Measurements from ENCODE around the gene SEPTIN5.
A peak's percentile ranks its signal among the peaks of the same experiment; 100 is the strongest.

SEPTIN5 gene

GRCh38 chr22:19763458-19764298 lies 49.4 kb downstream of the SEPTIN5 start:
- no peak for DNase-seq

- no peak for DNase-seq
Observed at GRCh38 chr22:19764299-19764593, 49.9 kb downstream of the SEPTIN5 start.

GRCh38 chr22:19764636-19765476 lies 50.6 kb downstream of the SEPTIN5 start:
- DNase-seq = no peak

- peak; percentile 70 for DNase-seq
Observed at GRCh38 chr22:19765477-19766239, 51.4 kb downstream of the SEPTIN5 start.

GRCh38 chr22:19766240-19766510 lies 51.9 kb downstream of the SEPTIN5 start:
- DNase-seq = no peak

- peak; percentile 88 for DNase-seq
Observed at GRCh38 chr22:19766511-19767426, 52.5 kb downstream of the SEPTIN5 start.

- DNase-seq = no peak
Observed at GRCh38 chr22:19767427-19768341, 53.4 kb downstream of the SEPTIN5 start.

- no peak for DNase-seq
Observed at GRCh38 chr22:19769393-19769715, 55.1 kb downstream of the SEPTIN5 start.

- no peak for DNase-seq
Observed at GRCh38 chr22:19770349-19771220, 56.3 kb downstream of the SEPTIN5 start.

GRCh38 chr22:19772422-19772672 lies 58.0 kb downstream of the SEPTIN5 start:
- DNase-seq = no peak

Measured in MV-4-11 (cell line).